Measurements from ENCODE around the gene ADARB1.

GRCh38 chr21:45222001-45222400, 147.6 kb downstream of the ADARB1 start:
- TF ChIP-seq CTCF (IDR thresholded peaks at IDR 0.05; ENCODE audit: insufficient read depth, low read depth, low read length), result no peak
- TF ChIP-seq EZH2 (IDR thresholded peaks at IDR 0.05; ENCODE audit: insufficient read depth, low read length), result no peak

Measured in astrocyte (in vitro differentiated cells and primary cell).